GM12878 (cell line): Measurements from ENCODE around the gene DAAM1. TPM values are rescaled to one million over a fixed set of nuclear protein-coding genes. Genes with fewer than 3 reads are reported as not detected.

Source experiments
- ATAC-seq: fragments of 200-7000 bp; cut with Tn5 transposase; 3 replicates; pipeline ENCODE4 v1.9.1; 2020; ENCODE audit warnings: mild to moderate bottlenecking, moderate library complexity
- BruUV-seq: library from RNA; stranded (reverse); fragments of 400-500 nt; replicated peaks from 2 replicates; lab custom pipeline; 2021; lab: Mats Ljungman, UMichigan
- CTCF ChIA-PET: fragments of 300-600 bp; sonication (Branson Sonifier 250); formaldehyde crosslinking; extraction: SDS; loops from one replicate; lab custom pipeline; 2021; ENCODE audit warnings: inconsistent platforms; lab: Yijun Ruan, JAX
- POLR2A ChIA-PET: fragments of 350-600 bp; formaldehyde crosslinking; extraction: SDS; loops from one replicate; lab custom pipeline; 2021; ENCODE audit warnings: inconsistent platforms; lab: Charles Lee
- RAD21 ChIA-PET: fragments of 300-600 bp; sonication (Branson Sonifier 250); formaldehyde crosslinking; loops from one replicate; lab custom pipeline; 2023; ENCODE audit warnings: antibody characterized with exemption; ENCODE audit not compliant: unreplicated experiment; lab: Charles Lee
- SMC1A ChIA-PET: fragments of 300-600 bp; sonication (Branson Sonifier 250); formaldehyde crosslinking; loops from one replicate; lab custom pipeline; 2023; ENCODE audit not compliant: unreplicated experiment, uncharacterized antibody; lab: Charles Lee
- DNase-seq: peaks from one replicate; pipeline ENCODE4 v3.0.0-alpha.2; 2011; ENCODE audit warnings: low read depth, low spot score
- FAIRE-seq: peaks from 3 replicates; lab custom pipeline; 2011; peaks lifted over from hg19 to GRCh38; lab: Jason Lieb, UNC
- H2AFZ ChIP-seq: 2 replicates; pipeline ENCODE4 v1.6.0; 2011; ENCODE audit warnings: low read depth, low read length, control low read depth; ENCODE audit not compliant: control insufficient read depth
- H3K27ac ChIP-seq: 2 replicates; pipeline ENCODE4 v1.5.1; 2011; ENCODE audit warnings: control low read depth; ENCODE audit not compliant: control insufficient read depth, insufficient read depth
- H3K27me3 ChIP-seq, 2 experiments: replicated peaks in 1 of 2; 2 replicates each; pipeline versions ENCODE4 v1.6.0 to v1.6.1; 2011; ENCODE audit warnings: low read length in 1 of 2; ENCODE audit not compliant: control insufficient read depth in 2 of 2, insufficient read depth in 2 of 2
- H3K36me3 ChIP-seq, 2 experiments: 2 replicates each; pipeline ENCODE4 v1.5.1; 2011; ENCODE audit warnings: low read length in 1 of 2; ENCODE audit not compliant: control insufficient read depth in 2 of 2, insufficient read depth in 2 of 2
- H3K4me1 ChIP-seq: 2 replicates; pipeline ENCODE4 v1.6.1; 2011; ENCODE audit warnings: mild to moderate bottlenecking, low read length, moderate library complexity, mixed read lengths; ENCODE audit not compliant: control insufficient read depth, insufficient read depth
- H3K4me2 ChIP-seq: 2 replicates; pipeline ENCODE4 v1.6.0; 2011; ENCODE audit warnings: control low read depth; ENCODE audit not compliant: control insufficient read depth, insufficient read depth
- H3K4me3 ChIP-seq: fragments of 200-600 bp; sonication (generic); 2 replicates; pipeline ENCODE4 v1.5.1; 2016
- H3K79me2 ChIP-seq: 2 replicates; pipeline ENCODE4 v1.6.0; 2011; ENCODE audit warnings: low read length; ENCODE audit not compliant: control insufficient read depth, insufficient read depth
- H3K9ac ChIP-seq: 2 replicates; pipeline ENCODE4 v1.8.0; 2011; ENCODE audit warnings: low read length, control low read depth, mixed read lengths; ENCODE audit not compliant: control insufficient read depth, insufficient read depth
- H3K9me3 ChIP-seq: replicated peaks from 3 replicates; pipeline ENCODE4 v1.5.1; 2011; ENCODE audit warnings: mild to moderate bottlenecking, low read length; ENCODE audit not compliant: control insufficient read depth, insufficient read depth
- H4K20me1 ChIP-seq: 2 replicates; pipeline ENCODE4 v1.6.0; 2011; ENCODE audit not compliant: control insufficient read depth, insufficient read depth
- E2F4 ChIP-seq: IDR thresholded peaks from 2 replicates; pipeline ENCODE4 v1.6.1; 2012; ENCODE audit warnings: low read depth, low read length, improper control_type of control experiment
- EED ChIP-seq: sonication (generic); IDR thresholded peaks from 2 replicates; pipeline ENCODE4 v1.6.1; 2016; ENCODE audit warnings: antibody characterized with exemption, low read depth
- HDAC2 ChIP-seq: fragments of 200-600 bp; sonication (generic); IDR thresholded peaks from 2 replicates; pipeline ENCODE4 v1.6.1; 2017
- NR2C2 ChIP-seq: IDR thresholded peaks from 2 replicates; pipeline ENCODE4 v1.6.1; 2011; ENCODE audit warnings: borderline replicate concordance, low read depth; ENCODE audit not compliant: control insufficient read depth, insufficient read length
- SIX5 ChIP-seq: IDR thresholded peaks from 2 replicates; pipeline ENCODE4 v1.6.1; 2011; ENCODE audit warnings: mild to moderate bottlenecking, low read depth, low read length, moderate library complexity; ENCODE audit not compliant: severe bottlenecking
- SMC3 ChIP-seq: IDR thresholded peaks from 2 replicates; pipeline ENCODE4 v1.6.1; 2011; ENCODE audit warnings: low read length, improper control_type of control experiment, borderline replicate concordance
- TBL1XR1 ChIP-seq: IDR thresholded peaks from 2 replicates; pipeline ENCODE4 v1.6.1; 2012; ENCODE audit warnings: low read depth, low read length, improper control_type of control experiment
- YY1 ChIP-seq: IDR thresholded peaks from 2 replicates; pipeline ENCODE4 v1.6.1; 2011; ENCODE audit warnings: low read depth, mild to moderate bottlenecking, low read length
- ZBTB33 ChIP-seq: fragments of 450-650 bp; IDR thresholded peaks from 2 replicates; pipeline ENCODE4 v1.6.1; 2017; ENCODE audit warnings: mild to moderate bottlenecking
- ZNF207 ChIP-seq: fragments of 450-650 bp; IDR thresholded peaks from 2 replicates; pipeline ENCODE4 v1.6.1; 2014; ENCODE audit warnings: antibody characterized with exemption, mild to moderate bottlenecking, borderline replicate concordance
- WGBS: methylation state at CpG from one replicate; pipeline ENCODE4 v1.1.6; 2016; ENCODE audit warnings: low lambda C conversion rate; ENCODE audit not compliant: insufficient replicate concordance, insufficient coverage; ENCODE audit errors: missing lambda C conversion rate; 5-methylcytosine and 5-hydroxymethylcytosine counted together
- in situ Hi-C: fragments of 300-500 bp; cut with MboI; formaldehyde crosslinking; loops from 9 replicates; pipeline ENCODE4 v1.14.3; 2018; ENCODE audit warnings: mixed read lengths
- intact Hi-C: fragments of 100-400 bp; cut with micrococcal nuclease; formaldehyde crosslinking; loops from one replicate; pipeline ENCODE4 v1.14.2; 2022; ENCODE audit not compliant: unreplicated experiment
- polyA plus RNA-seq, 11 experiments: library from polyadenylated mRNA; depleted of rRNA in 4 of 11; unstranded in 6 of 11; stranded (reverse) in 5 of 11; fragments of >200 nt; fragmentation: Nextera tagmentation in 4 of 11; fragmentation: Illumina TruSeq in 1 of 11; extraction: Ambion mirVana in 4 of 11; extraction: Trizol in 1 of 11; gene quantifications; 1 replicate in 1 of 11; 2 replicates in 10 of 11; pipeline versions ENCODE4 v1.2.1 to v1.2.3, GENCODE V29; 2011 to 2016; ENCODE audit warnings: inconsistent platforms in 2 of 11, missing spikeins in 2 of 11, low read depth in 1 of 11
- total RNA-seq, 4 experiments: library from RNA; depleted of rRNA in 3 of 4; stranded (reverse); fragments of >200 nt in 3 of 4; fragmentation: Illumina TruSeq in 1 of 4; extraction: Trizol in 1 of 4; gene quantifications; 2 replicates each; pipeline versions ENCODE4 v1.2.1 to v1.2.3, GENCODE V29; 2013 to 2021
- TF ChIP-seq, protein P1 (sequence below): fragments of 450-650 bp; IDR thresholded peaks from 2 replicates; pipeline ENCODE4 v1.6.1; 2014; ENCODE audit warnings: mild to moderate bottlenecking
- TF ChIP-seq, protein P2 (sequence below): fragments of 450-650 bp; conservative IDR thresholded peaks from 2 replicates; pipeline ENCODE4 v1.6.1; 2017; ENCODE audit warnings: mild to moderate bottlenecking, moderate library complexity
- TF ChIP-seq, protein P3 (sequence below): fragments of 450-650 bp; IDR thresholded peaks from 2 replicates; pipeline ENCODE4 v1.6.1; 2018; ENCODE audit warnings: mild to moderate bottlenecking, low read depth, moderate library complexity; ENCODE audit not compliant: partially characterized antibody

DAAM1 gene
- total and polyA plus RNA-seq, 10 of the 15 experiments (the other 5 are each of a cell fraction or from before 2014, with no cell fraction given): 13.8 to 32.4 (median 24.2) TPM

- Histone ChIP-seq H3K9me3 (no peaks in the 10 kb centered on the region), H3K4me3 (peak overlapping the region; percentile 87), H3K4me1 (peaks cover 5% of the 10 kb centered on the region), H3K79me2 (peaks cover 28% of the 10 kb centered on the region), H3K4me2 (peak overlapping the region; percentile 93), H3K9ac (peak overlapping the region; percentile 63), H2AFZ (peak overlapping the region; percentile 88), H3K36me3 (no peaks in the 10 kb centered on the region), H3K27me3 (no peaks in the 10 kb centered on the region), H4K20me1 (no peaks in the 10 kb centered on the region), H3K27ac (peak overlapping the region; percentile 0; the same call in 1 of the 2 replicates)
- FAIRE-seq (no peak), ATAC-seq (peak; percentile 13), DNase-seq (no peak)
- ChIA-PET POLR2A (interaction anchor here (0.5 to 4.5 kb wide), 8 partner anchors 11 to 620 kb away, joined by 3 to 31 read pairs (median 4); partner anchors contain the start of genes JKAMP and L3HYPDH), SMC1A (interaction anchor here (0.8 to 6.5 kb wide), 13 partner anchors 12 to 123 kb away, joined by 3 to 78 read pairs (median 16); no protein-coding TSS in a partner anchor), RAD21 (interaction anchor here (0.7 to 5.3 kb wide), 17 partner anchors 11 to 202 kb away, joined by 3 to 38 read pairs (median 4); no protein-coding TSS in a partner anchor), CTCF (interaction anchor here (0.7 to 2.6 kb wide), 8 partner anchors 11 to 256 kb away, joined by 3 to 13 read pairs (median 4); no protein-coding TSS in a partner anchor)
- under 1% methylated on average over 42 of the region's 43 CpGs for WGBS
- intact Hi-C loops: loop anchor here (2.0 kb wide), 1 partner anchor 87 kb away; no protein-coding TSS in a partner anchor
- BruUV-seq: TSS peak; percentile 94
- in situ Hi-C loops: no loop called here
- TF ChIP-seq NR2C2 (no peak), YY1 (no peak), EED (no peak), HDAC2 (no peak), ZBTB33 (no peak), SIX5 (no peak), ZNF207 (0 out of 2 replicates have a peak, but pooled peaks have one; percentile 34), E2F4 (0 out of 2 replicates have a peak, but pooled peaks have one; percentile 14), TBL1XR1 (0 out of 2 replicates have a peak, but pooled peaks have one; percentile 34), SMC3 (0 out of 2 replicates have a peak, but pooled peaks have one; percentile 9)
- TF ChIP-seq, protein P1, sequence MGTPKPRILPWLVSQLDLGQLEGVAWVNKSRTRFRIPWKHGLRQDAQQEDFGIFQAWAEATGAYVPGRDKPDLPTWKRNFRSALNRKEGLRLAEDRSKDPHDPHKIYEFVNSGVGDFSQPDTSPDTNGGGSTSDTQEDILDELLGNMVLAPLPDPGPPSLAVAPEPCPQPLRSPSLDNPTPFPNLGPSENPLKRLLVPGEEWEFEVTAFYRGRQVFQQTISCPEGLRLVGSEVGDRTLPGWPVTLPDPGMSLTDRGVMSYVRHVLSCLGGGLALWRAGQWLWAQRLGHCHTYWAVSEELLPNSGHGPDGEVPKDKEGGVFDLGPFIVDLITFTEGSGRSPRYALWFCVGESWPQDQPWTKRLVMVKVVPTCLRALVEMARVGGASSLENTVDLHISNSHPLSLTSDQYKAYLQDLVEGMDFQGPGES: no peak
- TF ChIP-seq, protein P2, sequence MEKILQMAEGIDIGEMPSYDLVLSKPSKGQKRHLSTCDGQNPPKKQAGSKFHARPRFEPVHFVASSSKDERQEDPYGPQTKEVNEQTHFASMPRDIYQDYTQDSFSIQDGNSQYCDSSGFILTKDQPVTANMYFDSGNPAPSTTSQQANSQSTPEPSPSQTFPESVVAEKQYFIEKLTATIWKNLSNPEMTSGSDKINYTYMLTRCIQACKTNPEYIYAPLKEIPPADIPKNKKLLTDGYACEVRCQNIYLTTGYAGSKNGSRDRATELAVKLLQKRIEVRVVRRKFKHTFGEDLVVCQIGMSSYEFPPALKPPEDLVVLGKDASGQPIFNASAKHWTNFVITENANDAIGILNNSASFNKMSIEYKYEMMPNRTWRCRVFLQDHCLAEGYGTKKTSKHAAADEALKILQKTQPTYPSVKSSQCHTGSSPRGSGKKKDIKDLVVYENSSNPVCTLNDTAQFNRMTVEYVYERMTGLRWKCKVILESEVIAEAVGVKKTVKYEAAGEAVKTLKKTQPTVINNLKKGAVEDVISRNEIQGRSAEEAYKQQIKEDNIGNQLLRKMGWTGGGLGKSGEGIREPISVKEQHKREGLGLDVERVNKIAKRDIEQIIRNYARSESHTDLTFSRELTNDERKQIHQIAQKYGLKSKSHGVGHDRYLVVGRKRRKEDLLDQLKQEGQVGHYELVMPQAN: peak; percentile 27; the same call in 1 of the 2 replicates
- TF ChIP-seq, protein P3, sequence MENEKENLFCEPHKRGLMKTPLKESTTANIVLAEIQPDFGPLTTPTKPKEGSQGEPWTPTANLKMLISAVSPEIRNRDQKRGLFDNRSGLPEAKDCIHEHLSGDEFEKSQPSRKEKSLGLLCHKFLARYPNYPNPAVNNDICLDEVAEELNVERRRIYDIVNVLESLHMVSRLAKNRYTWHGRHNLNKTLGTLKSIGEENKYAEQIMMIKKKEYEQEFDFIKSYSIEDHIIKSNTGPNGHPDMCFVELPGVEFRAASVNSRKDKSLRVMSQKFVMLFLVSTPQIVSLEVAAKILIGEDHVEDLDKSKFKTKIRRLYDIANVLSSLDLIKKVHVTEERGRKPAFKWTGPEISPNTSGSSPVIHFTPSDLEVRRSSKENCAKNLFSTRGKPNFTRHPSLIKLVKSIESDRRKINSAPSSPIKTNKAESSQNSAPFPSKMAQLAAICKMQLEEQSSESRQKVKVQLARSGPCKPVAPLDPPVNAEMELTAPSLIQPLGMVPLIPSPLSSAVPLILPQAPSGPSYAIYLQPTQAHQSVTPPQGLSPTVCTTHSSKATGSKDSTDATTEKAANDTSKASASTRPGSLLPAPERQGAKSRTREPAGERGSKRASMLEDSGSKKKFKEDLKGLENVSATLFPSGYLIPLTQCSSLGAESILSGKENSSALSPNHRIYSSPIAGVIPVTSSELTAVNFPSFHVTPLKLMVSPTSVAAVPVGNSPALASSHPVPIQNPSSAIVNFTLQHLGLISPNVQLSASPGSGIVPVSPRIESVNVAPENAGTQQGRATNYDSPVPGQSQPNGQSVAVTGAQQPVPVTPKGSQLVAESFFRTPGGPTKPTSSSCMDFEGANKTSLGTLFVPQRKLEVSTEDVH: no peak
Measured at GRCh38 chr14:59187802-59188460, 536 bp upstream of the DAAM1 start.
